ENCODE measurements around the gene PLXNA4.

PLXNA4 gene

GRCh38 chr7:132075515-132075914 is 500.8 kb downstream of the PLXNA4 start:
- no peak for TF ChIP-seq CTCF (conservative IDR thresholded peaks at IDR 0.05)
- no peak overlapping the region for H3K27ac ChIP-seq

- TF ChIP-seq CTCF (conservative IDR thresholded peaks at IDR 0.05) = no peak
- H3K27ac ChIP-seq = no peak overlapping the region
Measured at GRCh38 chr7:132073920-132074589, 502.2 kb downstream of the PLXNA4 start.
